ENCODE data around the gene ADAP1.
"Not testable (repeated sequence)": the region's sequence is repeated elsewhere in the genome, so short reads cannot be mapped to it uniquely, and the experiment has no call there.

ADAP1 gene

GRCh38 chr7:954330-955238 lies at the start of gene ADAP1:
Gene ADAP1, minus strand, starts transcription at chr7:954680. Its CDS starts 203 bp downstream, at chr7:954477.
- peak; percentile 16 for DNase-seq

- not testable (repeated sequence) for DNase-seq
Measured at GRCh38 chr7:1002445-1002844, 48.0 kb upstream of the ADAP1 start.

- DNase-seq: not testable (repeated sequence)
Measured at GRCh38 chr7:1002026-1002425, 47.5 kb upstream of the ADAP1 start.

GRCh38 chr7:1001069-1001770 lies 46.7 kb upstream of the ADAP1 start:
- DNase-seq: not testable (repeated sequence)

GRCh38 chr7:999941-1000935 lies 45.8 kb upstream of the ADAP1 start:
- DNase-seq: no peak

- DNase-seq: no peak
Measured at GRCh38 chr7:999149-999879, 44.8 kb upstream of the ADAP1 start.

GRCh38 chr7:997404-998395 lies 43.2 kb upstream of the ADAP1 start:
- DNase-seq: no peak

- no peak for DNase-seq
Measured at GRCh38 chr7:996079-996872, 41.8 kb upstream of the ADAP1 start.

GRCh38 chr7:995571-995970 lies 41.1 kb upstream of the ADAP1 start:
- no peak for DNase-seq

- no peak for DNase-seq
Measured at GRCh38 chr7:994592-995308, 40.3 kb upstream of the ADAP1 start.

- peak; percentile 94 for DNase-seq
Measured at GRCh38 chr7:992709-993607, 38.5 kb upstream of the ADAP1 start.

- no peak for DNase-seq
Measured at GRCh38 chr7:991729-992656, 37.5 kb upstream of the ADAP1 start.

GRCh38 chr7:990933-991728 lies 36.7 kb upstream of the ADAP1 start:
- no peak for DNase-seq

GRCh38 chr7:990352-990932 lies 36.0 kb upstream of the ADAP1 start:
- DNase-seq: no peak

- DNase-seq: peak; percentile 12
Measured at GRCh38 chr7:988963-989529, 34.6 kb upstream of the ADAP1 start.

Data from fibroblast of upper back skin (primary cell).